GM12878 (cell line): ENCODE measurements around the gene SNX2. TPM values are rescaled to one million over a fixed set of nuclear protein-coding genes. Genes with fewer than 3 reads are reported as not detected.

ENCODE experiments used
- BCL3 ChIP-seq: IDR thresholded peaks from 2 replicates; pipeline ENCODE4 v1.6.1; 2011; ENCODE audit warnings: borderline replicate concordance, low read depth, mild to moderate bottlenecking, moderate library complexity, low read length; ENCODE audit not compliant: insufficient read depth, poor library complexity, severe bottlenecking
- BMI1 ChIP-seq: fragments of 450-650 bp; IDR thresholded peaks from 2 replicates; pipeline ENCODE4 v1.6.1; 2016; ENCODE audit warnings: mild to moderate bottlenecking, moderate library complexity, borderline replicate concordance
- CBX5 ChIP-seq: sonication (generic); IDR thresholded peaks from 2 replicates; pipeline ENCODE4 v1.6.1; 2016; ENCODE audit warnings: low read depth, moderate library complexity, mild to moderate bottlenecking, inconsistent platforms
- CHD2 ChIP-seq: IDR thresholded peaks from 2 replicates; pipeline ENCODE4 v1.6.1; 2011; ENCODE audit warnings: low read depth, low read length, improper control_type of control experiment, borderline replicate concordance
- CTCF ChIP-seq, 3 experiments: IDR thresholded peaks in 2 of 3; conservative IDR thresholded peaks in 1 of 3; 2 replicates each; pipeline ENCODE4 v1.5.1; 2011; ENCODE audit warnings: low read depth in 3 of 3, low read length in 3 of 3, mild to moderate bottlenecking in 3 of 3, control low read depth in 2 of 3, moderate library complexity in 2 of 3, inconsistent platforms in 1 of 3, mixed read lengths in 1 of 3; ENCODE audit not compliant: control insufficient read depth in 2 of 3, insufficient read depth in 1 of 3; ENCODE audit errors: extremely low read depth in 1 of 3
- FOS ChIP-seq: IDR thresholded peaks from 3 replicates; pipeline ENCODE4 v1.6.1; 2011; ENCODE audit warnings: borderline replicate concordance; ENCODE audit not compliant: insufficient read length; ENCODE audit errors: extremely low read depth
- FOXM1 ChIP-seq: IDR thresholded peaks from 2 replicates; pipeline ENCODE4 v1.6.1; 2012; ENCODE audit warnings: low read depth, mild to moderate bottlenecking, inconsistent platforms, low read length, moderate library complexity
- MLLT1 ChIP-seq: fragments of 450-650 bp; IDR thresholded peaks from 2 replicates; pipeline ENCODE4 v1.6.1; 2016; ENCODE audit warnings: mild to moderate bottlenecking
- NFYB ChIP-seq: IDR thresholded peaks from 2 replicates; pipeline ENCODE4 v1.6.1; 2011; ENCODE audit warnings: low read depth, mild to moderate bottlenecking, low read length, improper control_type of control experiment, moderate library complexity; ENCODE audit not compliant: insufficient read depth
- NR2C1 ChIP-seq: fragments of 450-650 bp; IDR thresholded peaks from 2 replicates; pipeline ENCODE4 v1.6.1; 2017; ENCODE audit warnings: antibody characterized with exemption, mild to moderate bottlenecking, moderate library complexity
- PAX5 ChIP-seq: IDR thresholded peaks from 2 replicates; pipeline ENCODE4 v1.6.1; 2011; ENCODE audit warnings: low read depth, low read length, borderline replicate concordance
- PML ChIP-seq: IDR thresholded peaks from 2 replicates; pipeline ENCODE4 v1.6.1; 2012; ENCODE audit warnings: low read length, inconsistent platforms
- RAD21 ChIP-seq: IDR thresholded peaks from 2 replicates; pipeline ENCODE4 v1.6.1; 2011; ENCODE audit warnings: mild to moderate bottlenecking, low read depth, low read length, moderate library complexity; ENCODE audit not compliant: insufficient read depth
- RCOR1 ChIP-seq: conservative IDR thresholded peaks from 2 replicates; pipeline ENCODE4 v1.6.1; 2012; ENCODE audit warnings: low read depth, low read length, improper control_type of control experiment
- SIX5 ChIP-seq: IDR thresholded peaks from 2 replicates; pipeline ENCODE4 v1.6.1; 2011; ENCODE audit warnings: mild to moderate bottlenecking, low read depth, low read length, moderate library complexity; ENCODE audit not compliant: severe bottlenecking
- SMARCA5 ChIP-seq: fragments of 450-650 bp; IDR thresholded peaks from 2 replicates; pipeline ENCODE4 v1.6.1; 2017; ENCODE audit warnings: mild to moderate bottlenecking
- TCF3 ChIP-seq: IDR thresholded peaks from 2 replicates; pipeline ENCODE4 v1.6.1; 2012; ENCODE audit warnings: low read depth, mild to moderate bottlenecking, low read length, borderline replicate concordance; ENCODE audit not compliant: insufficient read depth
- ZNF384 ChIP-seq: IDR thresholded peaks from 2 replicates; pipeline ENCODE4 v1.6.1; 2012; ENCODE audit warnings: low read depth, mild to moderate bottlenecking, low read length, improper control_type of control experiment, borderline replicate concordance
- ZZZ3 ChIP-seq: IDR thresholded peaks from 2 replicates; pipeline ENCODE4 v1.6.1; 2011; ENCODE audit warnings: low read depth; ENCODE audit not compliant: control insufficient read depth, insufficient read length
- polyA plus RNA-seq, 11 experiments: library from polyadenylated mRNA; depleted of rRNA in 4 of 11; unstranded in 6 of 11; stranded (reverse) in 5 of 11; fragments of >200 nt; fragmentation: Nextera tagmentation in 4 of 11; fragmentation: Illumina TruSeq in 1 of 11; extraction: Ambion mirVana in 4 of 11; extraction: Trizol in 1 of 11; gene quantifications; 1 replicate in 1 of 11; 2 replicates in 10 of 11; pipeline versions ENCODE4 v1.2.1 to v1.2.3, GENCODE V29; 2011 to 2016; ENCODE audit warnings: inconsistent platforms in 2 of 11, missing spikeins in 2 of 11, low read depth in 1 of 11
- total RNA-seq, 4 experiments: library from RNA; depleted of rRNA in 3 of 4; stranded (reverse); fragments of >200 nt in 3 of 4; fragmentation: Illumina TruSeq in 1 of 4; extraction: Trizol in 1 of 4; gene quantifications; 2 replicates each; pipeline versions ENCODE4 v1.2.1 to v1.2.3, GENCODE V29; 2013 to 2021
- TF ChIP-seq, protein P1 (sequence below): fragments of 150-350 bp; IDR thresholded peaks from 2 replicates; pipeline ENCODE4 v1.6.1; 2016; ENCODE audit warnings: low read depth, low read length

SNX2 gene
- total and polyA plus RNA-seq, 10 of the 15 experiments (the other 5 are each of a cell fraction or from before 2014, with no cell fraction given): 46.3 to 84.3 (median 63.0) TPM

DNA sequence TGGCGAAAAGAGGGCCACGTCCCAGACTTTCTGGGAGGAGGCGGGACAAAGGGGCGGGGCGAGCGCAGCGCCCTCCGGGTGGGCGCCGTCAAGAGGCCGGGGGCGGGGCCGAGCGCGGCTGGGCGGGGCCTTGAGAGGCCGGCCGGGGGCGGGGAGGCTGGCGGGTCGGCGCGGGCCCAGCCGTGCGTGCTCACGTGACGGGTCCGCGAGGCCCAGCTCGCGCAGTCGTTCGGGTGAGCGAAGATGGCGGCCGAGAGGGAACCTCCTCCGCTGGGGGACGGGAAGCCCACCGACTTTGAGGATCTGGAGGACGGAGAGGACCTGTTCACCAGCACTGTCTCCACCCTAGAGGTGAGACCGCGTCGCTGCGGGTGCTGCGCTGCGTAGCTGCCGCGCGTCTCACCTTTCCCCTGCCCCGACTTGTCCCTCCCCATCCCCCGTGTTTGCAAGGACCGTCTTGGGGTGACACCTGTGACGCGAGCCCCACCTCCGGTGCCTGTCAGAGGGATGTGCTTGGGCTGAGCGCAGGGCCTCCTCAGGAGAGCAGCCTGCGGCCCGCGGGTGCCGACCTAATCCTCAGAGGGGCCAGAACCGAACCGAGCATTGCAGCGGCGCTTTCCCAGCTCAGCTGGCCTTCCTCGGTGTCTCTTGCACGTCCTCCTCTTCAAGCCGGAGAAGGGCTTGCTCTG lies at the start of gene SNX2 (continued):
- TF ChIP-seq MLLT1 (0 out of 2 replicates have a peak, but pooled peaks have one; percentile 57), ZZZ3 (no peak), SIX5 (no peak), NR2C1 (no peak), ZNF384 (no peak), SMARCA5 (0 out of 2 replicates have a peak, but pooled peaks have one; percentile 59), BCL3 (no peak), NFYB (no peak), PML (no peak), FOXM1 (no peak), RAD21 (no peak), CHD2 (peak; percentile 50; the same call in 1 of the 2 replicates), RCOR1 (no peak), FOS (no peak), TCF3 (no peak), CBX5 (no peak), CTCF (IDR thresholded peaks at IDR 0.05 in 2 of 3, conservative IDR thresholded peaks at IDR 0.05 in 1 of 3; ENCODE audit: control insufficient read depth in 2 of 3, extremely low read depth in 1 of 3, insufficient read depth in 1 of 3, low read depth in 3 of 3, low read length in 3 of 3) (peak in 1 of 3 experiments; percentile 28; a peak in 2 of 6 replicates), BMI1 (no peak), PAX5 (peak; percentile 33; the same call in 1 of the 2 replicates)
- TF ChIP-seq, protein P1, sequence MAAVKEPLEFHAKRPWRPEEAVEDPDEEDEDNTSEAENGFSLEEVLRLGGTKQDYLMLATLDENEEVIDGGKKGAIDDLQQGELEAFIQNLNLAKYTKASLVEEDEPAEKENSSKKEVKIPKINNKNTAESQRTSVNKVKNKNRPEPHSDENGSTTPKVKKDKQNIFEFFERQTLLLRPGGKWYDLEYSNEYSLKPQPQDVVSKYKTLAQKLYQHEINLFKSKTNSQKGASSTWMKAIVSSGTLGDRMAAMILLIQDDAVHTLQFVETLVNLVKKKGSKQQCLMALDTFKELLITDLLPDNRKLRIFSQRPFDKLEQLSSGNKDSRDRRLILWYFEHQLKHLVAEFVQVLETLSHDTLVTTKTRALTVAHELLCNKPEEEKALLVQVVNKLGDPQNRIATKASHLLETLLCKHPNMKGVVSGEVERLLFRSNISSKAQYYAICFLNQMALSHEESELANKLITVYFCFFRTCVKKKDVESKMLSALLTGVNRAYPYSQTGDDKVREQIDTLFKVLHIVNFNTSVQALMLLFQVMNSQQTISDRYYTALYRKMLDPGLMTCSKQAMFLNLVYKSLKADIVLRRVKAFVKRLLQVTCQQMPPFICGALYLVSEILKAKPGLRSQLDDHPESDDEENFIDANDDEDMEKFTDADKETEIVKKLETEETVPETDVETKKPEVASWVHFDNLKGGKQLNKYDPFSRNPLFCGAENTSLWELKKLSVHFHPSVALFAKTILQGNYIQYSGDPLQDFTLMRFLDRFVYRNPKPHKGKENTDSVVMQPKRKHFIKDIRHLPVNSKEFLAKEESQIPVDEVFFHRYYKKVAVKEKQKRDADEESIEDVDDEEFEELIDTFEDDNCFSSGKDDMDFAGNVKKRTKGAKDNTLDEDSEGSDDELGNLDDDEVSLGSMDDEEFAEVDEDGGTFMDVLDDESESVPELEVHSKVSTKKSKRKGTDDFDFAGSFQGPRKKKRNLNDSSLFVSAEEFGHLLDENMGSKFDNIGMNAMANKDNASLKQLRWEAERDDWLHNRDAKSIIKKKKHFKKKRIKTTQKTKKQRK: no peak
